H1 (cell line): ENCODE results near the gene HMG20A. TPM values are rescaled to one million over a fixed set of nuclear protein-coding genes. Genes with fewer than 3 reads are reported as not detected.

Experiments
- ASH2L ChIP-seq: fragments of 200-600, 300-600 bp; sonication (generic); IDR thresholded peaks from one replicate; pipeline ENCODE4 v1.7.1; 2017; ENCODE audit warnings: low read length
- CHD7 ChIP-seq: fragments of 300-600 bp; sonication (generic); IDR thresholded peaks from 2 replicates; pipeline ENCODE4 v1.7.1; 2012; ENCODE audit warnings: low read length, moderate library complexity, mild to moderate bottlenecking, inconsistent platforms; ENCODE audit not compliant: insufficient replicate concordance
- CREB1 ChIP-seq: IDR thresholded peaks from 2 replicates; pipeline ENCODE4 v1.6.1; 2012; ENCODE audit warnings: inconsistent platforms
- FOSL1 ChIP-seq: IDR thresholded peaks from 2 replicates; pipeline ENCODE4 v1.6.1; 2011; ENCODE audit warnings: mild to moderate bottlenecking, low read depth, low read length, moderate library complexity; ENCODE audit not compliant: insufficient read depth
- GABPA ChIP-seq: IDR thresholded peaks from 2 replicates; pipeline ENCODE4 v1.6.1; 2011; ENCODE audit warnings: mild to moderate bottlenecking, low read length, moderate library complexity, borderline replicate concordance; ENCODE audit not compliant: insufficient read depth
- HDAC2 ChIP-seq, 2 experiments: fragments of 300-600 bp in 1 of 2; sonication (generic) in 1 of 2; IDR thresholded peaks; 2 replicates each; pipeline ENCODE4 v1.6.1; 2011 to 2012; ENCODE audit warnings: low read depth in 2 of 2, low read length in 2 of 2, mild to moderate bottlenecking in 2 of 2, moderate library complexity in 2 of 2, borderline replicate concordance in 1 of 2, inconsistent platforms in 1 of 2
- KDM1A ChIP-seq: fragments of 200-600, 300-600 bp; sonication (generic); IDR thresholded peaks from 2 replicates; pipeline ENCODE4 v1.7.1; 2016; ENCODE audit warnings: mild to moderate bottlenecking, low read length, borderline replicate concordance
- SAP30 ChIP-seq: fragments of 300-600 bp; sonication (generic); IDR thresholded peaks from 2 replicates; pipeline ENCODE4 v1.7.1; 2012; ENCODE audit warnings: low read length, moderate library complexity, mild to moderate bottlenecking, inconsistent platforms; ENCODE audit not compliant: insufficient read depth, insufficient replicate concordance
- SIX5 ChIP-seq: IDR thresholded peaks from 2 replicates; pipeline ENCODE4 v1.6.1; 2011; ENCODE audit warnings: mild to moderate bottlenecking, low read depth, low read length
- TAF7 ChIP-seq: optimal IDR thresholded peaks from 2 replicates; pipeline ENCODE3; 2011; ENCODE audit warnings: low read depth, mild to moderate bottlenecking, inconsistent platforms, low read length, moderate library complexity, borderline replicate concordance
- TBP ChIP-seq: IDR thresholded peaks from 2 replicates; pipeline ENCODE4 v1.6.1; 2011; ENCODE audit warnings: low read depth, low read length, improper control_type of control experiment
- YY1 ChIP-seq: IDR thresholded peaks from 2 replicates; pipeline ENCODE4 v1.6.1; 2011; ENCODE audit warnings: low read depth, mild to moderate bottlenecking, low read length
- polyA plus RNA-seq, 7 experiments: library from polyadenylated mRNA; depleted of rRNA in 3 of 7; stranded (reverse) in 5 of 7; unstranded in 2 of 7; fragments of >200 nt in 5 of 7; fragments of 200-250 nt in 2 of 7; gene quantifications; 1 replicate in 5 of 7; 2 replicates in 1 of 7; 4 replicates in 1 of 7; pipeline versions ENCODE4 v1.2.1 to v1.2.3, GENCODE V29; 2011 to 2013; ENCODE audit warnings: missing spikeins in 2 of 7, mixed read lengths in 2 of 7
- total RNA-seq: library from RNA; stranded (reverse); fragmentation: NEBNext Ultra II Directional; extraction: Animal tissue kit (Norgen Biotek cat#: 25700); gene quantifications from 2 replicates; pipeline ENCODE4 v1.2.1, GENCODE V29; 2021

Gene HMG20A
- total and polyA plus RNA-seq, 2 of the 8 experiments (the other 6 are each of a cell fraction or from before 2014, with no cell fraction given) = 52.1 to 59.7 TPM

GRCh38 chr15:77519540-77519939 is 98.9 kb downstream of the HMG20A start (continued):
- TF ChIP-seq CHD7 (no peak), YY1 (no peak), SAP30 (no peak), HDAC2 (IDR thresholded peaks at IDR 0.05; ENCODE audit: borderline replicate concordance in 1 of 2, low read depth in 2 of 2, low read length in 2 of 2) (no peak), CREB1 (no peak), TAF7 (no peak), SIX5 (no peak), ASH2L (no peak), FOSL1 (no peak), GABPA (no peak), TBP (no peak), KDM1A (no peak)
